ENCODE data around the gene KRT81. TPM values are rescaled to one million over a fixed set of nuclear protein-coding genes. Genes with fewer than 3 reads are reported as not detected.

The KRT81 gene
- total RNA-seq, 2 experiments from 2014 or later = not detected

- H3K4me1 Mint-ChIP-seq (ENCODE audit: low read depth) = peaks cover 12% of the 10 kb centered on the region
Measured at GRCh38 chr12:52243856-52244614, 47.3 kb downstream of the KRT81 start.

DNA sequence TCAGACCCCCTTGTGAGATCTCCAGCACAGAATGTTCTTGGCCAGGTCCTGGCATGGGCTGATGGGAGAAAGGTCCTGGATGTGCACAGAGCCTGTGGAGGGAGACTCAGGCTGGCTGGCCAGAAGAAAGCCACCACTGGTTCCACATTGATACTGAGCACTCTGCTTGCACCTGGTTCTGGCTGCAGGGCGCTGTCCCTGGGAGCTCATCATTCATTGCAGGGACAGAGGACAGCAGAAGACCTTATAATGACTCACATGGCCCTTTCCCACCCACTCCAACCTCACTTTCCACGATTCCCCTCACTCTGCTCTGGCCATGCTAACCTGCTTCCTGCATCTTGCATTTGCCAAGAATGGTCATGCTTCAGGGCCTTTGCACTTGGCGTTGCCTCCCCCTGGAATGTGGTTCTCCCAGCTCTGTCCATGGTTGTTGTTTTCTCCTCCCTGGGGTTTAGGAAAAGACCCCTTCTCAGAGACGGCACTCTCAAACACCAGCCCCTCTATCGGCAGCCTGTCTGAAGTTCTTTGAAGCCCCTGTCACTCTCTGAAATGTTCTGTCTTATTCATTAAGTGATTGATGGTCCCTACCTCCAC, 48.0 kb downstream of the KRT81 start:
- Mint-ChIP-seq H3K4me1 (ENCODE audit: low read depth) (peaks cover 12% of the 10 kb centered on the region), H3K36me3 (ENCODE audit: low read depth) (no peaks in the 10 kb centered on the region), H3K27me3 (peaks cover 18% of the 10 kb centered on the region), H3K4me3 (no peak overlapping the region), H3K9me3 (no peaks in the 10 kb centered on the region), H3K27ac (no peak overlapping the region)
- intact Hi-C loops (cut with DNase I, micrococcal nuclease) = no loop called here
- no peak overlapping the region for H3K27ac ChIP-seq (ENCODE audit: low read depth in 1 of 2, low read length in 2 of 2)
- H3K27me3 ChIP-seq (ENCODE audit: control insufficient read depth in 1 of 2, insufficient read depth in 2 of 2, low read length in 2 of 2) = no peaks in the 10 kb centered on the region
- no peak overlapping the region for H3K4me3 ChIP-seq (ENCODE audit: low read length)
- ChIA-PET POLR2A (no interaction called here), CTCF (no interaction called here)
- H3K36me3 ChIP-seq (ENCODE audit: insufficient read depth, low read length) = no peaks in the 10 kb centered on the region
- DNase-seq (no peak), ATAC-seq (ENCODE audit: poor library complexity) (no peak)
- H3K9me3 ChIP-seq (ENCODE audit: control insufficient read depth in 1 of 2, insufficient read depth in 1 of 2, low read length in 2 of 2) = no peaks in the 10 kb centered on the region
- TF ChIP-seq, protein P1, sequence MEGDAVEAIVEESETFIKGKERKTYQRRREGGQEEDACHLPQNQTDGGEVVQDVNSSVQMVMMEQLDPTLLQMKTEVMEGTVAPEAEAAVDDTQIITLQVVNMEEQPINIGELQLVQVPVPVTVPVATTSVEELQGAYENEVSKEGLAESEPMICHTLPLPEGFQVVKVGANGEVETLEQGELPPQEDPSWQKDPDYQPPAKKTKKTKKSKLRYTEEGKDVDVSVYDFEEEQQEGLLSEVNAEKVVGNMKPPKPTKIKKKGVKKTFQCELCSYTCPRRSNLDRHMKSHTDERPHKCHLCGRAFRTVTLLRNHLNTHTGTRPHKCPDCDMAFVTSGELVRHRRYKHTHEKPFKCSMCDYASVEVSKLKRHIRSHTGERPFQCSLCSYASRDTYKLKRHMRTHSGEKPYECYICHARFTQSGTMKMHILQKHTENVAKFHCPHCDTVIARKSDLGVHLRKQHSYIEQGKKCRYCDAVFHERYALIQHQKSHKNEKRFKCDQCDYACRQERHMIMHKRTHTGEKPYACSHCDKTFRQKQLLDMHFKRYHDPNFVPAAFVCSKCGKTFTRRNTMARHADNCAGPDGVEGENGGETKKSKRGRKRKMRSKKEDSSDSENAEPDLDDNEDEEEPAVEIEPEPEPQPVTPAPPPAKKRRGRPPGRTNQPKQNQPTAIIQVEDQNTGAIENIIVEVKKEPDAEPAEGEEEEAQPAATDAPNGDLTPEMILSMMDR (IDR thresholded peaks at IDR 0.05) = no peak
- peaks cover 20% of the 10 kb centered on the region for H3K4me1 ChIP-seq (ENCODE audit: insufficient read depth, low read length)

More at GRCh38 chr12:52243856-52244614, 47.3 kb downstream of the KRT81 start:
- Histone ChIP-seq H3K36me3 (ENCODE audit: insufficient read depth, low read length) (no peaks in the 10 kb centered on the region), H3K9me3 (ENCODE audit: control insufficient read depth in 1 of 2, insufficient read depth in 1 of 2, low read length in 2 of 2) (peaks cover 0 to 3% of the 10 kb centered on the region in 2 experiments), H3K27me3 (ENCODE audit: control insufficient read depth in 1 of 2, insufficient read depth in 2 of 2, low read length in 2 of 2) (peaks cover 4 to 6% of the 10 kb centered on the region in 2 experiments), H3K27ac (ENCODE audit: low read depth in 1 of 2, low read length in 2 of 2) (peak overlapping the region in 1 of 2 donors; percentile 18), H3K4me1 (ENCODE audit: insufficient read depth, low read length) (peaks cover 20% of the 10 kb centered on the region), H3K4me3 (ENCODE audit: low read length) (no peak overlapping the region)
- ChIA-PET CTCF (no interaction called here), POLR2A (no interaction called here)
- intact Hi-C loops (cut with DNase I, micrococcal nuclease) = no loop called here
- peak overlapping the region; percentile 55 for H3K27ac Mint-ChIP-seq
- DNase-seq = peak; percentile 24 to 86 (median 48)
- no peaks in the 10 kb centered on the region for H3K9me3 Mint-ChIP-seq
- H3K27me3 Mint-ChIP-seq = peaks cover 24% of the 10 kb centered on the region
- ATAC-seq (ENCODE audit: poor library complexity) = peak; percentile 92
- H3K36me3 Mint-ChIP-seq (ENCODE audit: low read depth) = no peaks in the 10 kb centered on the region
- H3K4me3 Mint-ChIP-seq = no peak overlapping the region
- TF ChIP-seq, protein P1 (IDR thresholded peaks at IDR 0.05) = no peak

- peaks cover 13% of the 10 kb centered on the region for H3K27me3 Mint-ChIP-seq
- TF ChIP-seq, protein P1 (IDR thresholded peaks at IDR 0.05) = no peak
- Histone ChIP-seq H3K4me1 (ENCODE audit: insufficient read depth, low read length) (peaks cover 20% of the 10 kb centered on the region), H3K27ac (ENCODE audit: low read depth in 1 of 2, low read length in 2 of 2) (no peak overlapping the region), H3K9me3 (ENCODE audit: control insufficient read depth in 1 of 2, insufficient read depth in 1 of 2, low read length in 2 of 2) (no peaks in the 10 kb centered on the region), H3K27me3 (ENCODE audit: control insufficient read depth in 1 of 2, insufficient read depth in 2 of 2, low read length in 2 of 2) (no peaks in the 10 kb centered on the region), H3K4me3 (ENCODE audit: low read length) (no peak overlapping the region), H3K36me3 (ENCODE audit: insufficient read depth, low read length) (no peaks in the 10 kb centered on the region)
- intact Hi-C loops (cut with DNase I, micrococcal nuclease) = no loop called here
- DNase-seq (no peak), ATAC-seq (ENCODE audit: poor library complexity) (no peak)
- no peak overlapping the region for H3K4me3 Mint-ChIP-seq
- peaks cover 12% of the 10 kb centered on the region for H3K4me1 Mint-ChIP-seq (ENCODE audit: low read depth)
- H3K36me3 Mint-ChIP-seq (ENCODE audit: low read depth) = no peaks in the 10 kb centered on the region
- ChIA-PET POLR2A (no interaction called here), CTCF (no interaction called here)
- no peak overlapping the region for H3K27ac Mint-ChIP-seq
- no peaks in the 10 kb centered on the region for H3K9me3 Mint-ChIP-seq
Measured at GRCh38 chr12:52242442-52243258, 48.7 kb downstream of the KRT81 start.
